ENCODE data around the gene EDN1.

- TF ChIP-seq MYC (IDR thresholded peaks at IDR 0.05; ENCODE audit: low read depth, low read length) (no peak), MYC (CRISPR knock-in tag; IDR thresholded peaks at IDR 0.05; ENCODE audit: borderline replicate concordance, low read depth) (no peak), CTCF (IDR thresholded peaks at IDR 0.05 in 2 of 3, conservative IDR thresholded peaks at IDR 0.05 in 1 of 3; ENCODE audit: insufficient read depth in 2 of 3, low read depth in 1 of 3, low read length in 3 of 3) (no peak), ZBTB11 (CRISPR knock-in tag; IDR thresholded peaks at IDR 0.05) (no peak), DLX4 (CRISPR knock-in tag; IDR thresholded peaks at IDR 0.05) (no peak), ZMIZ1 (IDR thresholded peaks at IDR 0.05; ENCODE audit: low read depth in 2 of 2, low read length in 2 of 2) (no peak), KDM1A (IDR thresholded peaks at IDR 0.05) (no peak), RBM22 (IDR thresholded peaks at IDR 0.05; ENCODE audit: low read depth, low read length, poor library complexity, severe bottlenecking) (no peak), ZZZ3 (IDR thresholded peaks at IDR 0.05) (no peak), ZNF274 (IDR thresholded peaks at IDR 0.05; ENCODE audit: borderline replicate concordance, low read depth, low read length) (no peak), E2F1 (CRISPR knock-in tag; IDR thresholded peaks at IDR 0.05) (no peak), KDM5B (IDR thresholded peaks at IDR 0.05; ENCODE audit: insufficient replicate concordance, low read depth, low read length) (no peak), TCF3 (CRISPR knock-in tag; IDR thresholded peaks at IDR 0.05) (no peak), NFIX (CRISPR knock-in tag; IDR thresholded peaks at IDR 0.05; ENCODE audit: low read depth) (no peak), JUNB (CRISPR knock-in tag; conservative IDR thresholded peaks at IDR 0.05) (no peak)
Observed at GRCh38 chr6:12309070-12309469, 18.9 kb downstream of the EDN1 start.
